ENCODE data around the gene GOLPH3. TPM values are rescaled to one million over a fixed set of nuclear protein-coding genes. Genes with fewer than 3 reads are reported as not detected.

Gene GOLPH3
- total RNA-seq, 1 experiment from 2014 or later, result 98.7 TPM

GRCh38 chr5:32197032-32197431 is 22.9 kb upstream of the GOLPH3 start:
- H4K20me1 ChIP-seq (ENCODE audit: control insufficient read depth, insufficient read depth, insufficient read length), result no peaks in the 10 kb centered on the region
- no peak overlapping the region for H3K56ac ChIP-seq (ENCODE audit: insufficient read length, low read depth, low read length)
- H3K9ac ChIP-seq (ENCODE audit: extremely low read depth, insufficient read length, low read length), result no peak overlapping the region
- no peaks in the 10 kb centered on the region for H3K27me3 ChIP-seq (ENCODE audit: insufficient read depth, low read length)
- H2BK5ac ChIP-seq (ENCODE audit: insufficient read length, low read length), result no peak overlapping the region
- Mint-ChIP-seq H3K36me3 (ENCODE audit: insufficient read depth in 1 of 3, low read depth in 3 of 3) (no peaks in the 10 kb centered on the region), H3K27me3 (ENCODE audit: low read depth) (no peaks in the 10 kb centered on the region), H3K9me3 (no peaks in the 10 kb centered on the region), H3K27ac (no peak overlapping the region), H3K4me3 (no peak overlapping the region), H3K4me1 (no peaks in the 10 kb centered on the region)
- no peak overlapping the region for H2BK15ac ChIP-seq (ENCODE audit: low read depth, low read length)
- no peak overlapping the region for H3K18ac ChIP-seq (ENCODE audit: insufficient read length, low read depth, low read length)
- no peak overlapping the region for H4K91ac ChIP-seq (ENCODE audit: insufficient read length, low read depth, low read length)
- H3K14ac ChIP-seq (ENCODE audit: insufficient read depth, low read length), result no peak overlapping the region
- H3K9me3 ChIP-seq (ENCODE audit: control insufficient read depth, low read depth, low read length), result no peaks in the 10 kb centered on the region
- no peak overlapping the region for H3T11ph ChIP-seq (ENCODE audit: low read length)
- H4K8ac ChIP-seq (replicated peaks; ENCODE audit: insufficient read length, low read depth, low read length), result no peak overlapping the region
- no peaks in the 10 kb centered on the region for H3K23me2 ChIP-seq (ENCODE audit: insufficient read length, low read depth, low read length, poor library complexity, severe bottlenecking)
- no peaks in the 10 kb centered on the region for H3K79me2 ChIP-seq (ENCODE audit: insufficient read depth, low read length)
- H3K79me1 ChIP-seq (ENCODE audit: insufficient read depth, low read depth, low read length, poor library complexity, severe bottlenecking), result no peaks in the 10 kb centered on the region
- H4K5ac ChIP-seq (ENCODE audit: insufficient read length, low read depth, low read length), result no peak overlapping the region
- no peak overlapping the region for H2BK20ac ChIP-seq (ENCODE audit: low read depth, low read length, poor library complexity, severe bottlenecking)
- no peaks in the 10 kb centered on the region for H3K4me1 ChIP-seq (ENCODE audit: insufficient read depth, low read length)
- no peak overlapping the region for H3K23ac ChIP-seq (ENCODE audit: insufficient read length, low read depth, low read length)
- no peak overlapping the region for H2AK5ac ChIP-seq (ENCODE audit: insufficient read length, low read length)
- no peak for DNase-seq
- H2BK12ac ChIP-seq (ENCODE audit: insufficient read length, low read depth, low read length), result no peak overlapping the region
- no CpG with 5 or more reads among the region's 6 CpGs for WGBS (ENCODE audit: extremely low coverage, insufficient read length, low lambda C conversion rate)
- no peak overlapping the region for H3K4ac ChIP-seq (ENCODE audit: low read depth, low read length)
- no peak overlapping the region for H3K27ac ChIP-seq (ENCODE audit: insufficient read length, low read depth, low read length)
- TF ChIP-seq CTCF (conservative IDR thresholded peaks at IDR 0.05), result peak; percentile 17; the same call in 1 of the 3 replicates
- no peak overlapping the region for H3K4me2 ChIP-seq (ENCODE audit: insufficient read depth, insufficient read length, low read length)
- H2AFZ ChIP-seq (ENCODE audit: low read length), result no peak overlapping the region
- H2BK120ac ChIP-seq (ENCODE audit: low read depth, low read length, poor library complexity, severe bottlenecking), result no peak overlapping the region

Measured in H9 (cell line).